Ishikawa (cell line): ENCODE results near the gene TMEM183A.

Source experiments
- CEBPB ChIP-seq: IDR thresholded peaks from 2 replicates; pipeline ENCODE4 v1.6.1; 2012
- CREB1 ChIP-seq: IDR thresholded peaks from 2 replicates; pipeline ENCODE4 v1.6.1; 2012; ENCODE audit warnings: low read depth
- EGR1 ChIP-seq: IDR thresholded peaks from 2 replicates; pipeline ENCODE4 v1.6.1; 2012
- EP300 ChIP-seq: IDR thresholded peaks from 2 replicates; pipeline ENCODE4 v1.6.1; 2012; ENCODE audit warnings: borderline replicate concordance
- FOXM1 ChIP-seq: IDR thresholded peaks from 2 replicates; pipeline ENCODE4 v1.6.1; 2012; ENCODE audit warnings: low read depth, borderline replicate concordance
- NFIC ChIP-seq: IDR thresholded peaks from 2 replicates; pipeline ENCODE4 v1.6.1; 2012
- RAD21 ChIP-seq: IDR thresholded peaks from 2 replicates; pipeline ENCODE4 v1.6.1; 2012; ENCODE audit warnings: low read depth
- TAF1 ChIP-seq: IDR thresholded peaks from 2 replicates; pipeline ENCODE4 v1.6.1; 2012; ENCODE audit warnings: low read depth, mild to moderate bottlenecking
- TCF12 ChIP-seq: IDR thresholded peaks from 2 replicates; pipeline ENCODE4 v1.6.1; 2012; ENCODE audit warnings: low read depth
- TEAD4 ChIP-seq: IDR thresholded peaks from 2 replicates; pipeline ENCODE4 v1.6.1; 2012
- YY1 ChIP-seq: IDR thresholded peaks from 2 replicates; pipeline ENCODE4 v1.6.1; 2012; ENCODE audit warnings: low read depth
- ZBTB7A ChIP-seq: IDR thresholded peaks from 2 replicates; pipeline ENCODE4 v1.6.1; 2012; ENCODE audit warnings: low read depth
- TF ChIP-seq, protein P1 (sequence below): IDR thresholded peaks from 2 replicates; pipeline ENCODE4 v1.6.1; 2012
- TF ChIP-seq, protein P2 (sequence below): IDR thresholded peaks from 2 replicates; pipeline ENCODE4 v1.6.1; 2012
- TF ChIP-seq, protein P3 (sequence below): IDR thresholded peaks from 2 replicates; pipeline ENCODE4 v1.6.1; 2012; ENCODE audit warnings: low read depth, mild to moderate bottlenecking

The TMEM183A gene

DNA sequence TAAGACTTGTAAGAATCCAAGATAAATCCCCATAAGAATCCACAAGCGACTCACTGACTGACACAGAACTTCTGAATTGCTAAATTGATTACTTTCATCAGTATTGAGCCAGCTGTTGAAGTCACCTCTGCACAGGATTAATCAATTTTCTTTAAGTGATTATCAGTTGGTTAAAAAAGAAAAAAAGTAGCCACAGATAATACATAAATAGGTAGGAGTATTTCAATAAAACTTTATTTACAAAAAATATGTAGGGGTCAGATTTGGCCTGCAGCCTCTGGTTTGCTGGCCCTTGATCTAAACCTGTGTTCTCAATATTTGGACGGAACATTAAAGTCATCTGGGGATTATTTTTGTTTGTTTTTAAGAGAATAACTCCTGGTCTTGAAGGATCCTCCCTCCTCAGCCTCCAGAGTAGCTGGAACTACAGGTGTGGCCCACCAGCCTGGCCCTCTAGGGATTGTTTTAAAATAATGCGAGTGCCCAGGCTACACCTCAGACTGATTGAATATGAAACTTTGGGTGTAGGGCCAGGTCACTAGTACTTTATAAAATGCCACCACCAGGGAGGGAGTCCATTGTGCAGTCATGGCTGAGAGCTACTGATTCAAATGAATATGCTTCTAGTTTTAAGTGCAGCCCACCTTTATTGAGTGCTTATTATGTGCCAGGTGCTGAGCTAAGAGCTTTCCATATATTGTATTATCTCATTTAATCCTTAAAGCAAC, 6.8 kb upstream of the TMEM183A start:
- no peak for TF ChIP-seq RAD21
- no peak for TF ChIP-seq CEBPB
- TF ChIP-seq NFIC: no peak
- TF ChIP-seq CREB1: no peak
- TF ChIP-seq, protein P1, sequence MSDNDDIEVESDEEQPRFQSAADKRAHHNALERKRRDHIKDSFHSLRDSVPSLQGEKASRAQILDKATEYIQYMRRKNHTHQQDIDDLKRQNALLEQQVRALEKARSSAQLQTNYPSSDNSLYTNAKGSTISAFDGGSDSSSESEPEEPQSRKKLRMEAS: no peak
- TF ChIP-seq FOXM1: no peak
- TF ChIP-seq YY1: no peak

DNA sequence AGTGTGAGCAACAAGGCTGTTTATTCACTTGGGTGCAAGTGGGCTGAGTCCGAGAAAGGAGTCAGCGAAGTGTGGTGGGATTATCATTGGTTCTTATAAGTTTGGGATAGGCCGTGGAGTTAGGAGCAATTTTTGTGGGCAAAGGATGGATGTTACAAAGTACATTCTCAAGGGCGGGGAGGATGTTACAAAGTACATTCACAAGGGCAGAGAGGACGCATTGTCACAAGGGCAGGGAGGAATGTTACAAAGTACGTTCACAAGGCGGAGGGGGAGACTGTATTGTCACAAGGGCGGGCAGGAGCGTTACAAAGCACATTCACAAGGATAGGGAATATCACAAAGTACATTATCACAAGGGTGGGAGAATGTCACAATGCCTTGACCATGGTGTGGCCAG, 5.2 kb upstream of the TMEM183A start:
- TF ChIP-seq, protein P1: no peak
- TF ChIP-seq RAD21 (no peak), TAF1 (no peak), TEAD4 (no peak), EP300 (no peak), TCF12 (no peak), CEBPB (no peak), ZBTB7A (no peak), EGR1 (no peak), NFIC (no peak), YY1 (no peak), FOXM1 (no peak), CREB1 (no peak)
- TF ChIP-seq, protein P2, sequence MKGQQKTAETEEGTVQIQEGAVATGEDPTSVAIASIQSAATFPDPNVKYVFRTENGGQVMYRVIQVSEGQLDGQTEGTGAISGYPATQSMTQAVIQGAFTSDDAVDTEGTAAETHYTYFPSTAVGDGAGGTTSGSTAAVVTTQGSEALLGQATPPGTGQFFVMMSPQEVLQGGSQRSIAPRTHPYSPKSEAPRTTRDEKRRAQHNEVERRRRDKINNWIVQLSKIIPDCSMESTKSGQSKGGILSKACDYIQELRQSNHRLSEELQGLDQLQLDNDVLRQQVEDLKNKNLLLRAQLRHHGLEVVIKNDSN: no peak
- TF ChIP-seq, protein P3, sequence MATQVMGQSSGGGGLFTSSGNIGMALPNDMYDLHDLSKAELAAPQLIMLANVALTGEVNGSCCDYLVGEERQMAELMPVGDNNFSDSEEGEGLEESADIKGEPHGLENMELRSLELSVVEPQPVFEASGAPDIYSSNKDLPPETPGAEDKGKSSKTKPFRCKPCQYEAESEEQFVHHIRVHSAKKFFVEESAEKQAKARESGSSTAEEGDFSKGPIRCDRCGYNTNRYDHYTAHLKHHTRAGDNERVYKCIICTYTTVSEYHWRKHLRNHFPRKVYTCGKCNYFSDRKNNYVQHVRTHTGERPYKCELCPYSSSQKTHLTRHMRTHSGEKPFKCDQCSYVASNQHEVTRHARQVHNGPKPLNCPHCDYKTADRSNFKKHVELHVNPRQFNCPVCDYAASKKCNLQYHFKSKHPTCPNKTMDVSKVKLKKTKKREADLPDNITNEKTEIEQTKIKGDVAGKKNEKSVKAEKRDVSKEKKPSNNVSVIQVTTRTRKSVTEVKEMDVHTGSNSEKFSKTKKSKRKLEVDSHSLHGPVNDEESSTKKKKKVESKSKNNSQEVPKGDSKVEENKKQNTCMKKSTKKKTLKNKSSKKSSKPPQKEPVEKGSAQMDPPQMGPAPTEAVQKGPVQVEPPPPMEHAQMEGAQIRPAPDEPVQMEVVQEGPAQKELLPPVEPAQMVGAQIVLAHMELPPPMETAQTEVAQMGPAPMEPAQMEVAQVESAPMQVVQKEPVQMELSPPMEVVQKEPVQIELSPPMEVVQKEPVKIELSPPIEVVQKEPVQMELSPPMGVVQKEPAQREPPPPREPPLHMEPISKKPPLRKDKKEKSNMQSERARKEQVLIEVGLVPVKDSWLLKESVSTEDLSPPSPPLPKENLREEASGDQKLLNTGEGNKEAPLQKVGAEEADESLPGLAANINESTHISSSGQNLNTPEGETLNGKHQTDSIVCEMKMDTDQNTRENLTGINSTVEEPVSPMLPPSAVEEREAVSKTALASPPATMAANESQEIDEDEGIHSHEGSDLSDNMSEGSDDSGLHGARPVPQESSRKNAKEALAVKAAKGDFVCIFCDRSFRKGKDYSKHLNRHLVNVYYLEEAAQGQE: no peak

DNA sequence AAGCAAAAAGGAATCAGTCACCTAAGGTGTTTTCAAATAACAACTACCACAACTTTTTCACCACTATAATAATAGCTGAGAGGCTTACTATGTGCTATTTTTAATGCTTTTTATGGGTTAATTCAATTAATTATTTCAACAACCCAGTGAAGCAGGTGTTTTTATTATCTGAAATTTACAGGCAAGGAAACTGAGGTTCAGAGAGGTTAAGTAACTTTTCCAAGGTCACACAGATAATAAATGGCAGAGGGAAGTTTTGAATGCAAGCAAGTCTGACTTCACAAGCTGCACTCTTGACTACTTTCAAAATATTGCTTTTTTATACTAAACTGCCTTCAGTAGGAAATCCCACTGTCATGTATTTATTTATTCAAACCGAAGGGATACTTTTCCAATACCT, 4.2 kb upstream of the TMEM183A start:
- TF ChIP-seq CEBPB: no peak
- TF ChIP-seq TEAD4: no peak
- TF ChIP-seq, protein P1: no peak
- TF ChIP-seq YY1: no peak
- no peak for TF ChIP-seq RAD21
- TF ChIP-seq, protein P3: no peak
- no peak for TF ChIP-seq ZBTB7A
- TF ChIP-seq EGR1: no peak
- TF ChIP-seq NFIC: no peak

DNA sequence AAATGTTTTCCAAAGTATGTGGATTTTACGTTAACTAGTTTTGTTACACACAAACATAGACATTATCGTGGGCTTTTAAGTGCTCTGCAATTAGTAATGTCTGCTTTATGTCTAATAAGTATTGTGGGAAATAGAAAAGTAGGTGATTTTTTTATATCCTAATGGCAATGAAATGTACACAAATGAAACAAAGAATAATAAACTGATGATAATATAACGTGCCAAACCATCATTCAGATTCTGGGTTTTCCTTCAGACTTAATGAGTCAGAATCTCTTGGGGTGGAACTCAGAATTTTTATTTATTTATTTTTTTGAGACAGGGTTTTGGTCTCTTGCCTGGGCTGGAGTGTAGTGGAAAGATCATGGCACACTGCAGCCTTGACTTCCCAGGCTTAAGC, 2.0 kb downstream of the TMEM183A start:
- TF ChIP-seq EP300: no peak
- TF ChIP-seq NFIC: no peak
- TF ChIP-seq, protein P3: no peak
- TF ChIP-seq TAF1: no peak
- no peak for TF ChIP-seq ZBTB7A
- TF ChIP-seq FOXM1: no peak
- TF ChIP-seq TEAD4: no peak
- TF ChIP-seq, protein P1: no peak
- no peak for TF ChIP-seq TCF12
- no peak for TF ChIP-seq CEBPB
- TF ChIP-seq EGR1: no peak
- no peak for TF ChIP-seq CREB1
- TF ChIP-seq YY1: no peak
- TF ChIP-seq RAD21: no peak
- TF ChIP-seq, protein P2: no peak
